Activated T-helper 17 cell treated with anti-CD3 and anti-CD28 coated beads, Interleukin-2, amount 50 U/mL, for 72 hours (primary cell): Measurements from ENCODE around the gene GOSR1. TPM values are rescaled to one million over a fixed set of nuclear protein-coding genes. Genes with fewer than 3 reads are reported as not detected.
A peak's percentile ranks its signal among the peaks of the same experiment; 100 is the strongest.
"Not testable (repeated sequence)": the region's sequence is repeated elsewhere in the genome, so short reads cannot be mapped to it uniquely, and the experiment has no call there.

ENCODE experiments used
- ATAC-seq: fragments of 150-1000 bp; cut with Tn5 transposase; replicated peaks from 2 replicates; pipeline ENCODE4 v1.10.0; 2021; ENCODE audit warnings: mild to moderate bottlenecking, moderate library complexity
- H3K27ac Mint-ChIP-seq: one replicate; pipeline ENCODE4 v1.8.0; 2022; ENCODE audit warnings: mixed read lengths
- H3K27me3 Mint-ChIP-seq: one replicate; pipeline ENCODE4 v1.8.0; 2022; ENCODE audit warnings: mixed read lengths
- H3K36me3 Mint-ChIP-seq: one replicate; pipeline ENCODE4 v1.8.0; 2022; ENCODE audit warnings: low read depth, mild to moderate bottlenecking, mixed read lengths
- H3K4me1 Mint-ChIP-seq: one replicate; pipeline ENCODE4 v1.8.0; 2022; ENCODE audit warnings: mixed read lengths
- H3K4me3 Mint-ChIP-seq: one replicate; pipeline ENCODE4 v1.8.0; 2022; ENCODE audit warnings: mild to moderate bottlenecking, mixed read lengths
- H3K9me3 Mint-ChIP-seq: one replicate; pipeline ENCODE4 v1.8.0; 2022; ENCODE audit warnings: mixed read lengths
- total RNA-seq, 2 donors: library from RNA; stranded (reverse); gene quantifications; one replicate each; pipeline ENCODE4 v1.2.3, GENCODE V29; 2022

Gene GOSR1
- total RNA-seq, 2 donors from 2014 or later = 42.4 to 45.2 TPM

DNA sequence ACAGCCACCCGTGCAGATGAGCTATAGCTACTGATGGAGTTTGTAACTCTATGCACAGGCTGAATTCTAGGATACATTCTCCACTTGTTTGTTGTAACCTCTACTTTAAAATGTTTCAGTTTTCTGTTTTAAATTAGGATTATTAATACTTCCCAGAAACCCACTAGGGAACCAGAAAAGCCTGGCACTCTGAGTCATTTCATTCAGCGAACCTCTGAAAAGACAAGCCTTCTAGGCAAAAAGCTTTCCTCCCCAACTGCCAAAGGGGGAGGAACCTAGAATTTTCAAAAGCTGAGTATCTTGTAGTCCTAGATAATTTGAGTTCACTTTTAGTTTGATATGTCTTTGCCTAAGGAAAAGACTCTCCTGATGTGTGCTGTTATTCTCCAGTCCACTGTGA is 43.2 kb downstream of the GOSR1 start:
- Mint-ChIP-seq H3K9me3 (no peaks in the 10 kb centered on the region), H3K27me3 (no peaks in the 10 kb centered on the region), H3K36me3 (peaks cover 87% of the 10 kb centered on the region), H3K4me3 (no peak overlapping the region), H3K27ac (peak overlapping the region; percentile 71), H3K4me1 (no peaks in the 10 kb centered on the region)
- peak; percentile 7 for ATAC-seq

DNA sequence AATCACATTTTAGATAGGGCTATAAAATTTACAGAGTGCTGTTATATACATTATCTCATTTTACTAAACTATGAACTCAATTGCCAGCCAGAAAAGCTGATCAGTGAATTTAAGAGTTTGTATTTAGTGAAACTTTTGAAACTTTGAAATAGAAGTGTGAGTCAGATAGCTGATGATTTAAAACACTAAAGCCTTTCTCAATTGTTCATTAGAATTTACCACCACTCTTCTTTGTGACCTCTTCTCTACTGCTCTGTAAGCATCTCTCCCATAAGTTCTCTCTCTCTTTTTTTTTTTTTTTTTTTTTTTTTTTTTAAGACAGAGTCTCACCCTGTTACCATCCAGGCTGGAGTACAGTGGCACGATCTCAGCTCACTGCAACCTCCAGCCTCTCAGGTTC is 43.7 kb downstream of the GOSR1 start:
- Mint-ChIP-seq H3K36me3 (peaks cover 82% of the 10 kb centered on the region), H3K9me3 (no peaks in the 10 kb centered on the region), H3K4me1 (no peaks in the 10 kb centered on the region), H3K27me3 (no peaks in the 10 kb centered on the region), H3K4me3 (no peak overlapping the region), H3K27ac (peak overlapping the region; percentile 71)
- ATAC-seq = peak; percentile 48

DNA sequence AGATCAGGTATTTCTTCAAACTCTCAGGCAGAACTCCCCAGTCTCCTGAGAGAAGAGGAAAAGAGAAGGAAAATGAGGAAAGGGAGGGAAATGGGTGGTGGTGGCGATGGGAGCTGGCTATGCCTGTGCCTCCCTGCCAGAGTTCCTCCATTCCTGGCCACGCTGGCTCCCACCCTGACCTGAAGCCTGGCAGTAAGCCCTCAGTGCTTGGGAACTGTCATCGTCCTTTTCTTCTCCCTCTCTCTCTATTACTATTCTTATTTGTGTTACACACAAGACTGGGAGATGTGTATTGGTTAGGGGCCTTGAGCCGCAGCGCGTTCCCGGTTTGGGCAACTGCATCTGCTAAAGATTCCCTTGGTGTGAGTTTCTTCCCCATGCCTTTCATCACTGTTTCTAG is 44.6 kb downstream of the GOSR1 start:
- Mint-ChIP-seq H3K4me1 (no peaks in the 10 kb centered on the region), H3K27me3 (no peaks in the 10 kb centered on the region), H3K36me3 (peaks cover 77% of the 10 kb centered on the region), H3K27ac (no peak overlapping the region), H3K9me3 (no peaks in the 10 kb centered on the region), H3K4me3 (no peak overlapping the region)
- no peak for ATAC-seq

DNA sequence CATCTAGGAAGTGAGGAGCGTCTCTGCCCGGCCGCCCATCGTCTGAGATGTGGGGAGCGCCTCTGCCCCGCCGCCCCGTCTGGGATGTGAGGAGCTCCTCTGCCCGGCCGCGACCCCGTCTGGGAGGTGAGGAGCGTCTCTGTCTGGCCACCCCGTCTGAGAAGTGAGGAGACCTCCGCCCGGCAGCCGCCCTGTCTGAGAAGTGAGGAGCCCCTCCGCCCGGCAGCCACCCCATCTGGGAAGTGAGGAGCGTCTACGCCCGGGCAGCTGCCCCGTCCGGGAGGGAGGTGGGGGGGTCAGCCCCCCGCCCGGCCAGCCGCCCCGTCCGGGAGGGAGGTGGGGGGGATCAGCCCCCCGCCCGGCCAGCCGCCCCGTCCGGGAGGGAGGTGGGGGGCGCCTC is 46.0 kb downstream of the GOSR1 start:
- H3K36me3 Mint-ChIP-seq = peaks cover 62% of the 10 kb centered on the region
- not testable (repeated sequence) for ATAC-seq, H3K27ac Mint-ChIP-seq, H3K4me1 Mint-ChIP-seq, H3K9me3 Mint-ChIP-seq, H3K27me3 Mint-ChIP-seq, H3K4me3 Mint-ChIP-seq

DNA sequence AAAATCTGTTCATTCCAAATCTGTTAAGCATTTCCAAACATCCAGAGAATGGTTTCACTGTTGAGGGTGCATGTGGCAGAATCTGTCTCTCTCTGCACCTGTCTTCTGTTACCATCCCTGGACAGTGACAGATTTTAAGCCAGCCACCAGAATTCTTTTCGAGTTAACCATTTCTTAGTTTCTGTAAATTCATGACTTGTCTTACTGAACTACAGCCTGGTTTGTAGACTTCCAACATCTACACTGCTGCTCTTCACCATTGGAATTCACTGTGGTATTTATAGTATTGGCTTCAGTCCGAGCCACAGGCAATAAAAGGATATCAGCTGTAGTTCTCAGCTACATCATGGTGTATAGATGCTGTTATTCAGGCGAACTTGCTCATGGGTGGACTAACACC is 47.6 kb downstream of the GOSR1 start:
- Mint-ChIP-seq H3K9me3 (no peaks in the 10 kb centered on the region), H3K27ac (no peak overlapping the region), H3K4me1 (no peaks in the 10 kb centered on the region), H3K36me3 (peaks cover 50% of the 10 kb centered on the region), H3K4me3 (no peak overlapping the region), H3K27me3 (no peaks in the 10 kb centered on the region)
- no peak for ATAC-seq

DNA sequence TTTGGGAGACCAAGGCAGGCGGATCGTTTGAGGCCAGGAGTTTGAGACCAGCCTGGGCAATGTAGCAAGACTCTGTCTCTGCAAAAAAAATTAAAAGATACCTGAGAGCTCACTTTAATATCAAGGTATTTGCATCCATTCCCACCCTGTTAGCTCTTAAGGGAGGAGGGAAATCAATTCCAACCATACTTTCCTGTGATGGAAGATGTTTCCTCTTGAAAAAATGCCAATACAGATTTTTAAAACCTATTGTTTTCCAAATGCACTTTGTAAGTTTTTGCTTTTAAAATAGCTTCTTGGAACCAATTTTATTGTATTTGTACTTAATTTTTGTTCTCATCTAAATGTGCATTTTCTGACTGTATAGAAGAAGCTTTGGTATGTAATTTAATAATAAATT is 49.2 kb downstream of the GOSR1 start:
- no peak overlapping the region for H3K27ac Mint-ChIP-seq
- peaks cover 34% of the 10 kb centered on the region for H3K36me3 Mint-ChIP-seq
- H3K4me1 Mint-ChIP-seq = no peaks in the 10 kb centered on the region
- ATAC-seq = no peak
- no peaks in the 10 kb centered on the region for H3K9me3 Mint-ChIP-seq
- H3K4me3 Mint-ChIP-seq = no peak overlapping the region
- no peaks in the 10 kb centered on the region for H3K27me3 Mint-ChIP-seq

DNA sequence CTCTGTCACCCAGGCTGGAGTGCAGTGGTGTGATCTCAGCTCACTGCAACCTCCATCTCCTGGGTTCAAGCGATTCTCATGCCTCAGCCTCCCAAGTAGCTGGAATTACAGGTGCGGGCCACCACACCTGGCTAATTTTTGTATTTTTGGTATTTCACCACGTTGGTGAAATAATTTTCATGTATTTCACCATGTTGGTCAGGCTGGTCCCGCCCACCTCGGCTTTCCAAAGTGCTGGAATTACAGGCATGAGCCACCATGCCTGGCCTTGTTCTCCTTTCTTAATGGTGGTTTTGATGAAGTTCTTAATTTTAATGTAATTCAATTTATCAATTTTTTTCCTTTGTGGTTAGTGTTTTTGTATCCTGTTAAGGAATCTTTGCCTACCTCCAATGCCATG is 51.5 kb downstream of the GOSR1 start:
- peaks cover 15% of the 10 kb centered on the region for H3K36me3 Mint-ChIP-seq
- not testable (repeated sequence) for H3K4me3 Mint-ChIP-seq, H3K27me3 Mint-ChIP-seq, H3K9me3 Mint-ChIP-seq, H3K27ac Mint-ChIP-seq, H3K4me1 Mint-ChIP-seq, ATAC-seq

DNA sequence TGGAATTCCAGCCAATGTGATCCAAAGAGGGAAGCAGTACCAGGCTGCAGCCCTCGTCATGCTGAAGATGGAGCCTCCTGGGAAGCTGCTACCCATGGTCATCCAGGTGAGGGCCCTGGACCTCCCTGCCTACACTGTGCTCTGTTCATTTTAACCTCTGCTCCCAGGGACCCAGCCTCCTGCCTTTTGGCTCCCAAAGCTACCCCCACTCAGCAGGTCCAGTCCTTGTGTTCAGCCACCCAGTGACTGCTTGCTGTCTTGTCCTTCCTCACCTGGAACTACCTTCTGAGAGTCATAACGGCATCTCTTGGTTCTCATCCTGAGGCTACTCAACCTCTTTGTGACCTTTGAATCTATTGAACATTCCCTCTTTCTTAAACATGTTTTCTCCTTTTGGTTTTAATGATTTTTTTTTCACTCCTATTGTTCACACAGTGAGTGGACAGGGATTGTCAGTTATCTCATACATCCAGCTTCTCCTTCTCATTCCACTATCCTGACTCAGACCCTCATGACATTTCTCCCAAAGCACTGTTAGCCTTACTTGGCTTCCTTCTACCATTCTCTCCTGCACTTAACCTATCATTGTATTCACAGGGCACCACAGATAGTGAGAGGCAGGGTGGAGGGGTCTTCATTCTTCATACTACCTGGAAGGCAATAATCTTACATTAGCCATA is 53.3 kb downstream of the GOSR1 start:
- Mint-ChIP-seq H3K36me3 (no peaks in the 10 kb centered on the region), H3K27ac (no peak overlapping the region), H3K9me3 (no peaks in the 10 kb centered on the region), H3K4me1 (no peaks in the 10 kb centered on the region), H3K27me3 (no peaks in the 10 kb centered on the region), H3K4me3 (no peak overlapping the region)
- ATAC-seq = no peak

DNA sequence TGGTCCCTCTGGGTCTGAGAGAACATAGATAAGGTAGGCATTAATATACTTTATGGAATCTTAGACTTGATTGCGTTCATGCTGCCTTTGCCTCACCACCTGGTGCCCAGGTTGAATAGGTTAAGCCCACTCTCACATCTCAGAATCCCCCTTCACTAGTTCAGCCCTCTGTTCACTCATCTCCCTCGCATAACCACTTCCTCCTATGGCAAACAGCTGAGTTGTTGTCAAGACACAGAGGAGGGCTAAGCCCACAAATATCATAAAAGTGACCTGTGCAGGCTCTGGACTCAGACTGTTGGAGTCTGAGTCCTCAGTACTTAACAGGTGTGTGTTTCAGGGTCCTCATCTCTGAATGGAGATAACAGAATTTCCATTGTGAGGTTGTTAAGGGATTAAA is 55.7 kb downstream of the GOSR1 start:
- H3K9me3 Mint-ChIP-seq = no peaks in the 10 kb centered on the region
- H3K36me3 Mint-ChIP-seq = no peaks in the 10 kb centered on the region
- no peaks in the 10 kb centered on the region for H3K27me3 Mint-ChIP-seq
- H3K4me3 Mint-ChIP-seq = no peak overlapping the region
- no peaks in the 10 kb centered on the region for H3K4me1 Mint-ChIP-seq
- no peak overlapping the region for H3K27ac Mint-ChIP-seq
- no peak for ATAC-seq

DNA sequence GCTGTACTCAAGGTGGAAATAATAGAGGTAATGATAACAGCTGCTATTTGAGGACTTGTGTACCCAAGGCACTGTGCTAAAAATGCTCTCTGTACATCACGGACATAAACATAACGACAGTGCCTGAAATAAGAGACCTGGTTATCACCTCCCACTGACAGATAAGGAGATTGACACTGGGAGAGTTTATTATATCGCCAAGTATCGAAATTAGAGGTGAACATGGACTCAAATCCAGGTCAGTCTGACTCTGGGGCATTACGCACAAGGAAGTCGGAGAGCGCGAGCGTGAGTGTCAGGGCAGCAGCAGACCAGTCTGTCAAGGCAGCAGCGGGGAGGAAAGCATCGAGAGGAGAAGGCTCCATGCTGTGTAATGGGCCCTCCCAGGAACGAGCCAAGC is 57.1 kb downstream of the GOSR1 start:
- ATAC-seq = no peak
- H3K27me3 Mint-ChIP-seq = no peaks in the 10 kb centered on the region
- H3K4me3 Mint-ChIP-seq = no peak overlapping the region
- no peaks in the 10 kb centered on the region for H3K36me3 Mint-ChIP-seq
- H3K27ac Mint-ChIP-seq = no peak overlapping the region
- no peaks in the 10 kb centered on the region for H3K9me3 Mint-ChIP-seq
- no peaks in the 10 kb centered on the region for H3K4me1 Mint-ChIP-seq

DNA sequence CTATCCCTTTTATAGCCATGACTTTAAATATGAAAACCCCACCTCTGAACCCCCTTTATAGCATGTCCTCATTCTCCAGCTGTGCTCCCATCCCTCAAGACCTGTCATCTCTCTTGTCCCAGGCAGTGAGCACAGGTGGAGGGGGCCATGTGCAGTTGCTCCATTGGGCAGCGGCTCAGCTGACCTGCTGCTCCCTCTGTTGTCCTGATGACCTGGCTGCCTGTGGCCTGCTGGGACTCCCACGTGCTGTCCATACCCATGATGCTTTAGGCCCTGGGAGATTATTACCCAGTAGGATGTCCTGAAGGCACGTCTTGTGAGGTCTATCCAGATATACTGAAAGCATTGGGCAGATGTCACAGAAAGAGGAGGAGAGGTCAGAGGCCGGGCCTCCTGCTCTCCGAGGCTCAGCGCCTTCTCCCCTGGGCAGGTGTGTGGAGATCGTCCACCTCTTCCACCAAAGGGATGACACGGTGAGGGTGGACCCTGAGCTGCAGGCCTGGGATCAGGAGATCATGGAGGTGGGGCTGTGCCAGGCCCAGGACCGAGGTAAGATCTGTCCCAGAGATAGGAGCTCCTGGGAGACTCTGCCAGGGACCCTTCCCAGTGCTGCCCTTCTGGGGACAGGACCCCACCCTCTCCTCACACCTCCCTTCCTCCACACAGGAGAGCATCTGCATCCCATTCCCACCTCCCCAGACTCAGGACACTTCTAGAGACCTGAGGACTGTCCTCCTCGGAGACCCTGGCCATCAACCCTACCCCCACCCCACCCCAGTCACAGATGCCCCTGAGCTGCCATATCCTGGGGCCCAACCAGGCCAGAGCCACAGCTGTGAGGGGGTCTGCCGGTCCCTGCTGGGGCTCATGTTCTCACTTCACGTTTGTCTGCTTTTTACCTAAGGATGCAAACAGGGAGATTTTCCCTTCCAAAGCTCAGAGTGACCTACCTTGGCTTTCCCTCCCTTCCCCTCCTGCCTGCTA is 58.0 kb downstream of the GOSR1 start:
- ATAC-seq = no peak
- Mint-ChIP-seq H3K27ac (no peak overlapping the region), H3K4me3 (no peak overlapping the region), H3K4me1 (no peaks in the 10 kb centered on the region), H3K27me3 (no peaks in the 10 kb centered on the region), H3K36me3 (no peaks in the 10 kb centered on the region), H3K9me3 (no peaks in the 10 kb centered on the region)

DNA sequence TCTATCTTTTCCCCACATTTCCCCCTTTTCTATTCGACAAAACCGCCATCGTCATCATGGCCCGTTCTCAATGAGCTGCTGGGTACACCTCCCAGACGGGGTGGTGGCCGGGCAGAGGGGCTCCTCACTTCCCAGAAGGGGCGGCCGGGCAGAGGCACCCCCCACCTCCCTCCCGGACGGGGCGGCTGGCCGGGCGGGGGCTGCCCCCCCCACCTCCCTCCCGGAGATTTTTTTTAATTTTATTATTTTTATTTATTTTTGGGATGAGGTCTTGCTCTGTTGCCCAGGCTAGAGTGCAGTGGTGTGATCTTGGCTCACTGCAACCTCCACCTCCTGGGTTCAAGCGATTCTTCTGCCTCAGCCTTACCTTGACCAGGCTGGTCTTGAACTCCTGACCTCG is 59.6 kb downstream of the GOSR1 start:
- H3K36me3 Mint-ChIP-seq, H3K9me3 Mint-ChIP-seq, H3K4me3 Mint-ChIP-seq, H3K27me3 Mint-ChIP-seq, H3K27ac Mint-ChIP-seq, ATAC-seq, H3K4me1 Mint-ChIP-seq: not testable (repeated sequence)

DNA sequence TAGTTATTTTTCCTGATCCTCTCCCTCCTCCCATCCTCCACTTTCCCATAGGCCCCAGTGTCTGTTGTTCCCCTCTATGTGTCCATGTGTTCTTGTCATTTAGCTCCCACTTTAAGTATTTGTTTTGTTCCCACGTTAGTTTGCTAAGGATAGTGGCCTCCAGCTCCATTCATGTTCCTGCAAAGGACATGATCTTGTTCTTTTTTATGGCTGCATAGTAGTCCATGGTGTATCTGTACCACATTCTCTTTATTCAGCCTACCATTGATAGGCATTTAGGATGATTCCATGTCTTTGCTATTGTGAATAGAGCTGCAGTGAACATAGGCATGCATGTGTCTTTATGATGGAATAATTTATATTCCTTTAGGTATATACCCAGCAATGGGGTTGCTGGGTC is 60.5 kb downstream of the GOSR1 start:
- H3K36me3 Mint-ChIP-seq, H3K4me3 Mint-ChIP-seq, H3K27me3 Mint-ChIP-seq, H3K4me1 Mint-ChIP-seq, H3K27ac Mint-ChIP-seq, H3K9me3 Mint-ChIP-seq, ATAC-seq: not testable (repeated sequence)

DNA sequence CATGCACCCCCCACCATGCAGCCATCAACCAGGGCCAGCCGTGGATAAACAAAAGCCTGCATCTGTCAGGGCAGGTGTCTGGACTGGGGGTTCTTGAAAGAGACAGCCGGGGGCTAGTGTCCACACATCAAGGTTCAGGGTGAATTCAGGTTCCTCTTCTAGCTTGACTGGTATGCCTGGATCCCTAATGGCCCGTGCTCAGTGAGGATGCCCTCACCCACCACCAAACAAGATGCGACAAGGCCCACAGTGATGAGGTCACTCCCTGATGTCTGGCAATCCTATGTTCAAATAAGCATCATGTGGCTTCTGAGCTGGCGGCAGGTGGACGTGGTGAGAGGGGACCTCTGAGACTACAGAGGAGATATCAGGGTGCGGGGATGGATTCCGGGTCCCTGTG is 64.6 kb downstream of the GOSR1 start:
- Mint-ChIP-seq H3K4me3 (no peak overlapping the region), H3K36me3 (no peaks in the 10 kb centered on the region), H3K27ac (no peak overlapping the region), H3K27me3 (no peaks in the 10 kb centered on the region), H3K9me3 (no peaks in the 10 kb centered on the region), H3K4me1 (no peaks in the 10 kb centered on the region)
- ATAC-seq = no peak

DNA sequence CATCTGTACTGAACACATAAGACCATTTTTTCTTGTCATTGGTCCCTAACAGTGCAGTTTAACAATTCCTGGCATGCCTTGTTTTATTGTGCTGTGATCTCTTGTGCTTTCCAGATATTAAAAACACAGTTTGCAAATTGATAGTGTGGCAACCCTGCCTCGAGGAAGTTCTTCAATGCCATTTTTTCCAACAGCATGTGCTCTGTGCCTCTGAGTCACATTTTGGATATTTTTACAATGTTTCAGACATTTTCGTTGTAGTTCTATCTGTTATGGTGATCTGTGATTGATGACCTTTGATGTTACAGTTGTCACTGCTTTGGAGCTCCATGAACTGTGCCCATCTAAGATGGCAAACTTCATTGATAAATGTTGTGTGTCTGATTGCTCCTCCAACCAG is 66.2 kb downstream of the GOSR1 start:
- no peaks in the 10 kb centered on the region for H3K27me3 Mint-ChIP-seq
- H3K4me3 Mint-ChIP-seq = no peak overlapping the region
- H3K9me3 Mint-ChIP-seq = no peaks in the 10 kb centered on the region
- no peaks in the 10 kb centered on the region for H3K4me1 Mint-ChIP-seq
- ATAC-seq = no peak
- no peaks in the 10 kb centered on the region for H3K36me3 Mint-ChIP-seq
- no peak overlapping the region for H3K27ac Mint-ChIP-seq
